K562 (cell line): Measurements from ENCODE around the gene VCAN. TPM values are rescaled to one million over a fixed set of nuclear protein-coding genes. Genes with fewer than 3 reads are reported as not detected.

Experiments
- ATAC-seq: fragments of 200-7000 bp; cut with Tn5 transposase; 3 replicates; pipeline ENCODE4 v1.9.1; 2020; ENCODE audit warnings: moderate library complexity
- BruUV-seq: library from RNA; stranded (reverse); fragments of 400-500 nt; replicated peaks from 2 replicates; lab custom pipeline; 2021; lab: Mats Ljungman, UMichigan
- CTCF ChIA-PET: fragments of 300-600 bp; formaldehyde crosslinking; extraction: SDS; loops from one replicate; lab custom pipeline; 2021; ENCODE audit warnings: low intra/inter-chr PET ratio; lab: Yijun Ruan, JAX
- POLR2A ChIA-PET: fragments of 300-600, 350-650 bp; sonication (Branson Sonifier 250); formaldehyde crosslinking; extraction: SDS; loops from one replicate; lab custom pipeline; 2021; ENCODE audit warnings: antibody characterized with exemption, inconsistent platforms; lab: Yijun Ruan, JAX
- DNase-seq, 4 experiments: peaks; one replicate each; pipeline versions ENCODE4 v3.0.0 to v3.0.0-alpha.2; 2011 to 2018; ENCODE audit warnings: low spot score in 3 of 4, mixed read lengths in 3 of 4; ENCODE audit errors: extremely low read depth in 1 of 4
- FAIRE-seq: peaks from 2 replicates; lab custom pipeline; 2011; peaks lifted over from hg19 to GRCh38; lab: Jason Lieb, UNC
- H2AFZ ChIP-seq: 2 replicates; pipeline ENCODE4 v1.6.0; 2011; ENCODE audit warnings: low read depth, low read length, control low read depth, inconsistent platforms
- H3K27ac ChIP-seq: fragments of 200-600 bp; 3 replicates; pipeline ENCODE4 v1.8.0; 2011; ENCODE audit warnings: low read depth, mild to moderate bottlenecking, control low read depth, inconsistent platforms, low read length, moderate library complexity, mixed read lengths; ENCODE audit errors: extremely low read depth
- H3K27me3 ChIP-seq, 2 experiments: fragments of 300-600 bp in 1 of 2; 2 replicates in 1 of 2; 3 replicates in 1 of 2; pipeline versions ENCODE4 v1.6.0 to v1.8.0; 2011; ENCODE audit warnings: inconsistent platforms in 2 of 2, low read length in 2 of 2, mild to moderate bottlenecking in 1 of 2, mixed read lengths in 1 of 2, moderate library complexity in 1 of 2; ENCODE audit not compliant: control insufficient read depth in 2 of 2, insufficient read depth in 2 of 2
- H3K36me3 ChIP-seq: fragments of 300-600 bp; 3 replicates; pipeline ENCODE4 v1.8.0; 2011; ENCODE audit warnings: mild to moderate bottlenecking, low read length, inconsistent platforms; ENCODE audit not compliant: control insufficient read depth, insufficient read depth
- H3K4me1 ChIP-seq, 2 experiments: fragments of 200-600 bp in 1 of 2; replicated peaks in 1 of 2; 2 replicates in 1 of 2; 3 replicates in 1 of 2; pipeline versions ENCODE4 v1.5.1 to v1.8.0; 2011; ENCODE audit warnings: inconsistent platforms in 2 of 2, low read length in 2 of 2, mild to moderate bottlenecking in 1 of 2, mixed read lengths in 1 of 2, moderate library complexity in 1 of 2; ENCODE audit not compliant: control insufficient read depth in 2 of 2, insufficient read depth in 2 of 2
- H3K4me2 ChIP-seq: 2 replicates; pipeline ENCODE4 v1.6.1; 2011; ENCODE audit warnings: low read length, control low read depth, inconsistent platforms, mixed read lengths; ENCODE audit not compliant: insufficient read depth
- H3K4me3 ChIP-seq: fragments of 200-600 bp; sonication (generic), shearing (Covaris generic); 2 replicates; pipeline ENCODE4 v1.5.1; 2016; ENCODE audit warnings: control low read depth, inconsistent platforms
- H3K79me2 ChIP-seq: fragments of 200-600 bp; 3 replicates; pipeline ENCODE4 v1.8.0; 2011; ENCODE audit warnings: low read length, inconsistent platforms; ENCODE audit not compliant: control insufficient read depth, insufficient read depth
- H3K9ac ChIP-seq, 2 experiments: 2 replicates each; pipeline versions ENCODE4 v1.6.0 to v1.6.1; 2011; ENCODE audit warnings: low read depth in 2 of 2, low read length in 2 of 2, control low read depth in 1 of 2, inconsistent platforms in 1 of 2, mild to moderate bottlenecking in 1 of 2, mixed read lengths in 1 of 2; ENCODE audit not compliant: insufficient read depth in 1 of 2
- H3K9me1 ChIP-seq: one replicate; pipeline ENCODE4 v1.6.0; 2011; ENCODE audit warnings: inconsistent platforms, mild to moderate bottlenecking, low read length, moderate library complexity; ENCODE audit not compliant: control insufficient read depth, insufficient read depth
- H3K9me3 ChIP-seq: replicated peaks from 2 replicates; pipeline ENCODE4 v1.5.1; 2011; ENCODE audit warnings: low read depth, low read length, inconsistent platforms; ENCODE audit not compliant: control insufficient read depth, insufficient read depth
- H4K20me1 ChIP-seq: replicated peaks from 2 replicates; pipeline ENCODE4 v1.6.1; 2011; ENCODE audit warnings: low read length, inconsistent platforms, mixed read lengths; ENCODE audit not compliant: control insufficient read depth, insufficient read depth
- ARHGAP35 ChIP-seq: fragments of 450-650 bp; IDR thresholded peaks from 2 replicates; pipeline ENCODE4 v1.6.1; 2018; ENCODE audit not compliant: partially characterized antibody
- ATF1 ChIP-seq, 2 experiments: fragments of 450-650 bp in 1 of 2; IDR thresholded peaks; 2 replicates each; pipeline ENCODE4 v1.6.1; 2016; ENCODE audit warnings: missing compliant biosample characterization in 1 of 2, missing genetic modification characterization in 1 of 2
- ATF2 ChIP-seq: sonication (generic); formaldehyde crosslinking; IDR thresholded peaks from 2 replicates; pipeline ENCODE4 v1.8.1; 2022; ENCODE audit warnings: missing genetic modification reagents
- CTCF ChIP-seq, 3 experiments: IDR thresholded peaks in 2 of 3; conservative IDR thresholded peaks in 1 of 3; 2 replicates each; pipeline ENCODE4 v1.5.1; 2011 to 2012; ENCODE audit warnings: low read length in 3 of 3, mild to moderate bottlenecking in 3 of 3, control low read depth in 2 of 3, improper control_type of control experiment in 1 of 3, inconsistent platforms in 1 of 3, low read depth in 1 of 3, mixed read lengths in 1 of 3, moderate library complexity in 1 of 3; ENCODE audit not compliant: insufficient read depth in 2 of 3
- EP400 ChIP-seq: fragments of 450-650 bp; IDR thresholded peaks from 2 replicates; pipeline ENCODE4 v1.6.1; 2017; ENCODE audit warnings: antibody characterized with exemption, mild to moderate bottlenecking, moderate library complexity
- FOXK2 ChIP-seq, 2 experiments: fragments of 450-650 bp; IDR thresholded peaks in 1 of 2; conservative IDR thresholded peaks in 1 of 2; 2 replicates each; pipeline ENCODE4 v1.6.1; 2016; ENCODE audit warnings: low read depth in 2 of 2, mild to moderate bottlenecking in 1 of 2
- KDM2B ChIP-seq: fragments of 250-450 bp; sonication (Bioruptor Pico); IDR thresholded peaks from 2 replicates; pipeline ENCODE4 v1.8.0; 2021; ENCODE audit warnings: mild to moderate bottlenecking, moderate library complexity
- L3MBTL2 ChIP-seq: fragments of 450-650 bp; IDR thresholded peaks from 2 replicates; pipeline ENCODE4 v1.6.1; 2016; ENCODE audit warnings: mild to moderate bottlenecking, moderate library complexity
- LCOR ChIP-seq: sonication (generic); formaldehyde crosslinking; IDR thresholded peaks from 2 replicates; pipeline ENCODE4 v1.8.0; 2022; ENCODE audit warnings: mild to moderate bottlenecking, missing genetic modification reagents
- MAZ ChIP-seq, 2 experiments: fragments of 450-650 bp in 1 of 2; sonication (generic) in 1 of 2; formaldehyde crosslinking; IDR thresholded peaks in 1 of 2; conservative IDR thresholded peaks in 1 of 2; 2 replicates each; pipeline versions ENCODE4 v1.4.0 to v1.5.0; 2020; ENCODE audit warnings: mild to moderate bottlenecking in 1 of 2, missing genetic modification reagents in 1 of 2
- NCOA1 ChIP-seq: fragments of 450-650 bp; IDR thresholded peaks from 2 replicates; pipeline ENCODE4 v1.6.1; 2016; ENCODE audit warnings: low read depth
- NR2C2 ChIP-seq, 2 experiments: fragments of 200-800 bp in 1 of 2; sonication (Bioruptor generic) in 1 of 2; sonication (generic) in 1 of 2; formaldehyde crosslinking in 1 of 2; IDR thresholded peaks; 2 replicates each; pipeline versions ENCODE4 v1.6.1 to v1.8.0; 2016 to 2022; ENCODE audit warnings: mild to moderate bottlenecking in 1 of 2, missing compliant biosample characterization in 1 of 2, missing genetic modification characterization in 1 of 2, missing genetic modification reagents in 1 of 2
- STAG1 ChIP-seq: sonication (generic); formaldehyde crosslinking; IDR thresholded peaks from 2 replicates; pipeline ENCODE4 v1.5.0; 2020; ENCODE audit warnings: missing genetic modification reagents, borderline replicate concordance
- TRIM24 ChIP-seq, 2 experiments: fragments of 450-650 bp; IDR thresholded peaks; 2 replicates each; pipeline ENCODE4 v1.6.1; 2016
- ZBTB7A ChIP-seq: IDR thresholded peaks from 2 replicates; pipeline ENCODE4 v1.6.1; 2011; ENCODE audit warnings: low read depth, mild to moderate bottlenecking, low read length, moderate library complexity, borderline replicate concordance; ENCODE audit not compliant: control insufficient read depth
- ZNF175 ChIP-seq: fragments of 200-800 bp; sonication (Bioruptor generic); IDR thresholded peaks from 2 replicates; pipeline ENCODE4 v1.6.1; 2016; ENCODE audit warnings: low read depth, mild to moderate bottlenecking, missing genetic modification characterization, missing compliant biosample characterization
- ZNF780A ChIP-seq: fragments of 250-450 bp; sonication (Bioruptor Pico); IDR thresholded peaks from 2 replicates; pipeline ENCODE4 v1.5.0; 2021; ENCODE audit warnings: mild to moderate bottlenecking
- WGBS: fragments of 100-300 bp; shearing (Covaris generic); methylation state at CpG from one replicate; pipeline ENCODE4 v1.1.6; 2016; ENCODE audit warnings: low coverage, mixed read lengths; ENCODE audit not compliant: insufficient coverage; ENCODE audit errors: missing lambda C conversion rate; 5-methylcytosine and 5-hydroxymethylcytosine counted together
- in situ Hi-C: fragments of 300-500 bp; cut with MboI; formaldehyde crosslinking; loops from 4 replicates; pipeline ENCODE4 v1.15.0; 2018; ENCODE audit warnings: inconsistent platforms, mixed read lengths
- intact Hi-C: fragments of 100-400 bp; cut with micrococcal nuclease; formaldehyde crosslinking; loops from 2 replicates; pipeline ENCODE4 v1.14.2; 2022
- polyA plus RNA-seq, 8 experiments: library from polyadenylated mRNA; depleted of rRNA in 4 of 8; stranded (reverse) in 5 of 8; unstranded in 3 of 8; fragments of >200 nt; fragmentation: Nextera tagmentation in 2 of 8; fragmentation: Illumina TruSeq in 1 of 8; extraction: Ambion mirVana in 2 of 8; extraction: Trizol in 1 of 8; gene quantifications; 2 replicates each; pipeline versions ENCODE4 v1.2.1 to v1.2.3, GENCODE V29; 2011 to 2014; ENCODE audit warnings: inconsistent platforms in 1 of 8, missing spikeins in 1 of 8
- total RNA-seq, 7 experiments: library from RNA; depleted of rRNA in 6 of 7; stranded (reverse); fragments of >200 nt in 6 of 7; fragmentation: Illumina TruSeq in 2 of 7; extraction: Trizol in 2 of 7; gene quantifications; 2 replicates each; pipeline versions ENCODE4 v1.2.1 to v1.2.3, GENCODE V29; 2011 to 2021; ENCODE audit warnings: low replicate concordance in 1 of 7

VCAN gene
- total and polyA plus RNA-seq, 9 of the 15 experiments (the other 6 are each of a cell fraction or from before 2014, with no cell fraction given), result 0.01 to 0.33 (median 0.05) TPM

- H3K9ac ChIP-seq, result peak overlapping the region; percentile 24 to 71
- TF ChIP-seq ATF2 (CRISPR knock-in tag) (no peak), ZNF780A (no peak), ZBTB7A (0 out of 2 replicates have a peak, but pooled peaks have one; percentile 22), LCOR (CRISPR knock-in tag) (peak; percentile 33; the same call in 1 of the 2 replicates), L3MBTL2 (peak; percentile 5), ZNF175 (no peak), NCOA1 (no peak), CTCF (IDR thresholded peaks at IDR 0.05 in 2 of 3, conservative IDR thresholded peaks at IDR 0.05 in 1 of 3; ENCODE audit: insufficient read depth in 2 of 3, low read depth in 1 of 3, low read length in 3 of 3) (peak; percentile 73 to 87 (median 76)), ARHGAP35 (no peak), EP400 (peak; percentile 75), KDM2B (peak; percentile 21; the same call in 1 of the 2 replicates), TRIM24 (IDR thresholded peaks at IDR 0.05) (0 out of 4 replicates have a peak, but pooled peaks of 1 of the 2 experiments have one; percentile 10), STAG1 (CRISPR knock-in tag) (peak; percentile 18; the same call in 1 of the 2 replicates), ATF1 (CRISPR knock-in tag; IDR thresholded peaks at IDR 0.05) (no peak), ATF1 (tag; IDR thresholded peaks at IDR 0.05) (peak; percentile 16; the same call in 1 of the 2 replicates), FOXK2 (conservative IDR thresholded peaks at IDR 0.05 in 1 of 2, IDR thresholded peaks at IDR 0.05 in 1 of 2; ENCODE audit: low read depth in 2 of 2) (peak; percentile 48 to 65; a peak in 3 of 4 replicates), NR2C2 (CRISPR knock-in tag; IDR thresholded peaks at IDR 0.05) (no peak), NR2C2 (tag; IDR thresholded peaks at IDR 0.05) (no peak), MAZ (CRISPR knock-in tag; conservative IDR thresholded peaks at IDR 0.05 in 1 of 2, IDR thresholded peaks at IDR 0.05 in 1 of 2) (peak in 1 of 2 experiments; percentile 57; a peak in 2 of 4 replicates)
These were observed 2.0 kb downstream of the VCAN start for GRCh38 chr5:83473346-83474160.

More at GRCh38 chr5:83473346-83474160, 2.0 kb downstream of the VCAN start:
- BruUV-seq, result no TSS peak
- H2AFZ ChIP-seq, result peak overlapping the region; percentile 98
- no peaks in the 10 kb centered on the region for H4K20me1 ChIP-seq
- peaks cover 5 to 36% of the 10 kb centered on the region in 2 experiments; a peak in 3 of 5 replicates for H3K4me1 ChIP-seq
- no peaks in the 10 kb centered on the region for H3K9me3 ChIP-seq
- intact Hi-C loops, result loop anchor here (1.0 to 5.0 kb wide), 4 partner anchors 41 to 1161 kb away; no protein-coding TSS in a partner anchor
- in situ Hi-C loops, result loop anchor here (10.0 kb wide), 1 partner anchor 1119 kb away; no protein-coding TSS in a partner anchor
- DNase-seq, result peak; percentile 64 to 77 (median 70)
- POLR2A ChIA-PET, result interaction anchor here (0.6 to 0.8 kb wide), 4 partner anchors 84 to 645 kb away, joined by 3 to 5 read pairs (median 3); no protein-coding TSS in a partner anchor
- peak overlapping the region; percentile 53; the same call in 1 of the 3 replicates for H3K27ac ChIP-seq
- peak; percentile 62 for FAIRE-seq
- CTCF ChIA-PET, result no interaction called here
- H3K79me2 ChIP-seq, result no peaks in the 10 kb centered on the region
- peak overlapping the region; percentile 40 for H3K4me3 ChIP-seq
- H3K36me3 ChIP-seq, result no peaks in the 10 kb centered on the region
- no peaks in the 10 kb centered on the region for H3K9me1 ChIP-seq
- 16% methylated on average over 34 of the region's 42 CpGs for WGBS
- peak; percentile 85 for ATAC-seq
- peaks cover 11 to 25% of the 10 kb centered on the region in 2 experiments; a peak in 4 of 5 replicates for H3K27me3 ChIP-seq
- H3K4me2 ChIP-seq, result peak overlapping the region; percentile 84
